Neuronal stem cell (in vitro differentiated cells): ENCODE data around the gene CDC34.

ENCODE experiments used
- DNase-seq: peaks from one replicate; pipeline ENCODE4 v3.0.0-alpha.2; 2013; ENCODE audit warnings: low spot score
- H2AFZ ChIP-seq: one replicate; pipeline ENCODE4 v1.6.1; 2013; ENCODE audit warnings: mild to moderate bottlenecking, low read length, inconsistent platforms
- H2AK5ac ChIP-seq: 2 replicates; pipeline ENCODE4 v1.6.1; 2013; ENCODE audit warnings: low read depth, mild to moderate bottlenecking, inconsistent platforms, low read length, moderate library complexity, mixed read lengths
- H2BK120ac ChIP-seq: 2 replicates; pipeline ENCODE4 v1.6.1; 2013; ENCODE audit warnings: low read depth, mild to moderate bottlenecking, inconsistent platforms, low read length, moderate library complexity, mixed read lengths
- H2BK12ac ChIP-seq: one replicate; pipeline ENCODE4 v1.6.1; 2013; ENCODE audit warnings: low read length, inconsistent platforms
- H2BK15ac ChIP-seq: 2 replicates; pipeline ENCODE4 v1.6.1; 2013; ENCODE audit warnings: mild to moderate bottlenecking, low read length, inconsistent platforms, mixed read lengths
- H2BK5ac ChIP-seq: one replicate; pipeline ENCODE4 v1.6.1; 2013; ENCODE audit warnings: inconsistent platforms, mild to moderate bottlenecking, low read length, moderate library complexity
- H3K14ac ChIP-seq: one replicate; pipeline ENCODE4 v1.6.1; 2013; ENCODE audit warnings: low read length, inconsistent platforms
- H3K18ac ChIP-seq: 2 replicates; pipeline ENCODE4 v1.6.1; 2013; ENCODE audit warnings: low read length, inconsistent platforms
- H3K23ac ChIP-seq: 2 replicates; pipeline ENCODE4 v1.6.1; 2013; ENCODE audit warnings: low read depth, mild to moderate bottlenecking, mixed read lengths, low read length, inconsistent platforms; ENCODE audit not compliant: poor library complexity
- H3K27ac ChIP-seq: replicated peaks from 3 replicates; pipeline ENCODE4 v1.5.1; 2013; ENCODE audit warnings: low read length, inconsistent platforms
- H3K27me3 ChIP-seq, 3 experiments: 2 replicates each; pipeline ENCODE4 v1.6.1; 2013; ENCODE audit warnings: low read length in 3 of 3, mild to moderate bottlenecking in 2 of 3, inconsistent platforms in 1 of 3, low read depth in 1 of 3, mixed read lengths in 1 of 3, moderate library complexity in 1 of 3; ENCODE audit not compliant: control insufficient read depth in 3 of 3, insufficient read depth in 3 of 3
- H3K36me3 ChIP-seq, 2 donors: replicated peaks in 1 of 2; 2 replicates each; pipeline ENCODE4 v1.6.1; 2013; ENCODE audit warnings: low read length in 2 of 2; ENCODE audit not compliant: control insufficient read depth in 2 of 2, insufficient read depth in 2 of 2
- H3K4ac ChIP-seq: 2 replicates; pipeline ENCODE4 v1.6.1; 2013; ENCODE audit warnings: inconsistent platforms, mild to moderate bottlenecking, low read length, moderate library complexity
- H3K4me1 ChIP-seq, 2 donors: 1 replicate in 1 of 2; 2 replicates in 1 of 2; pipeline ENCODE4 v1.6.1; 2013; ENCODE audit warnings: low read length in 2 of 2, low read depth in 1 of 2; ENCODE audit not compliant: control insufficient read depth in 2 of 2, insufficient read depth in 1 of 2
- H3K4me2 ChIP-seq: one replicate; pipeline ENCODE4 v1.6.1; 2013; ENCODE audit warnings: mild to moderate bottlenecking, low read length, inconsistent platforms; ENCODE audit not compliant: insufficient read depth, poor library complexity, severe bottlenecking
- H3K4me3 ChIP-seq, 2 donors: 2 replicates each; pipeline ENCODE4 v1.5.1; 2013; ENCODE audit warnings: low read length in 2 of 2, mild to moderate bottlenecking in 2 of 2, inconsistent platforms in 1 of 2, moderate library complexity in 1 of 2
- H3K79me1 ChIP-seq: one replicate; pipeline ENCODE4 v1.6.1; 2013; ENCODE audit warnings: low read depth, mild to moderate bottlenecking, inconsistent platforms, low read length, moderate library complexity
- H3K9ac ChIP-seq: one replicate; pipeline ENCODE4 v1.6.1; 2013; ENCODE audit warnings: mild to moderate bottlenecking, low read depth, low read length, inconsistent platforms; ENCODE audit not compliant: poor library complexity
- H3K9me3 ChIP-seq, 2 donors: replicated peaks in 1 of 2; 2 replicates each; pipeline versions ENCODE3 to v1.6.1; 2013; ENCODE audit warnings: low read length in 2 of 2, mild to moderate bottlenecking in 2 of 2, inconsistent platforms in 1 of 2, low read depth in 1 of 2, mixed read lengths in 1 of 2, moderate library complexity in 1 of 2; ENCODE audit not compliant: control insufficient read depth in 2 of 2, insufficient read depth in 1 of 2
- H4K8ac ChIP-seq: one replicate; pipeline ENCODE4 v1.6.1; 2013; ENCODE audit warnings: low read depth, mild to moderate bottlenecking, inconsistent platforms, low read length, moderate library complexity
- H4K91ac ChIP-seq: one replicate; pipeline ENCODE4 v1.6.1; 2013; ENCODE audit warnings: low read length, low read depth, mild to moderate bottlenecking, inconsistent platforms; ENCODE audit not compliant: poor library complexity
- WGBS, 2 donors: extraction: QIAGEN DNeasy Blood & Tissue Kit; methylation state at CpG; one replicate each; pipeline ENCODE4 v1.1.7; 2013; ENCODE audit warnings: missing lambda C conversion rate in 2 of 2, mixed read lengths in 1 of 2; ENCODE audit not compliant: insufficient read length in 2 of 2, insufficient replicate concordance in 1 of 2; ENCODE audit errors: extremely low coverage in 2 of 2; 5-methylcytosine and 5-hydroxymethylcytosine counted together

The CDC34 gene

GRCh38 chr19:534088-534487, 2.5 kb downstream of the CDC34 start:
- Histone ChIP-seq H3K4me2 (peak overlapping the region; percentile 2), H3K79me1 (peaks cover 49% of the 10 kb centered on the region), H2BK15ac (no peak overlapping the region), H3K14ac (no peak overlapping the region), H2AK5ac (no peak overlapping the region), H3K23ac (no peak overlapping the region), H2BK12ac (no peak overlapping the region), H4K91ac (no peak overlapping the region), H3K9ac (no peak overlapping the region), H3K4me1 (peaks cover 8 to 11% of the 10 kb centered on the region in 2 donors), H3K4ac (no peak overlapping the region), H4K8ac (no peak overlapping the region), H3K27ac (no peak overlapping the region), H2BK120ac (no peak overlapping the region), H3K4me3 (no peak overlapping the region), H2AFZ (no peak overlapping the region), H3K27me3 (no peaks in the 10 kb centered on the region), H2BK5ac (no peak overlapping the region), H3K36me3 (peaks cover 34 to 53% of the 10 kb centered on the region in 2 donors), H3K9me3 (no peaks in the 10 kb centered on the region), H3K18ac (no peak overlapping the region)
- no CpG with 5 or more reads among the region's 14 CpGs for WGBS, 2 donors
- no peak for DNase-seq

DNA sequence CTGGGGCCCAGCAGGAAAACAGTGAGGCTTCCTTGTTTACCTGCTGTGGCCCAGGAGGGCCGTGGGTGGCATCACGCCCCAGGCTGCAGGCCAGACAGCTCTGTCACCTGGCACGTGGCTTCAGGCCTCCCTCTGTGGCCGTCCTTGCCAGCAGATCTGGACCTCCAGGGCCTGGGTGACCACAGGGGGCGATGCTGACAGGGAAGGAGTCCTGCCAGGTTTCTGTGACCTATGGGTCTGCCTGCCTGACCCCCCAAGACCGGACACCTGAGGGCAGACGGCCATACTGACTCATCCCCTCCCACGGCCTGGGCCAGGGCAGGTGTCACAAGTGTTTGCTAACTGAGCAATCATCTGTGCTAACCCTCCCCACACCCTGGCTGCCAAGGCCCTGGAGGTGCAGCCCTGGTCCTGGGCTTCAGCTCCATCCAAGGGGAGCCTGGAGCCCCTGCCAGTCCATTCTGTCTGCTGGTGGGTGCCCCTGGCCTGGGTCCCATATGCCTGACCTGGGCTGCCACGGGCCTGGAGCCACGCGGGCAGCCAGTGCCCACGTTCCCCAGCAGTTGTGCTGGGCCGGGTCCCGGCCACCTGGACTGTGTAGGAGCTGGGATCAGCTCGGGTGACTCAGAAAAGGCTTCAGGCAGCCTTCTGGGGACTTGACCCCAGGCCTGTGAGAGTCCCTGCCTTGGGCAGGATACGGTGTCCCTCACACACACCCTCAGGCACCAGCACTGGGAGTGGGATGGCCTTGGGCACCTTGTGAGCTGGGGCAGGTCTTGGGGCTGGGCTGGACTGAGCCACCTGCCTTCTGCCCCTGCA, 3.7 kb downstream of the CDC34 start:
- H3K23ac ChIP-seq: peak overlapping the region; percentile 43
- no CpG with 5 or more reads among the region's 16 CpGs for WGBS, 2 donors
- H3K18ac ChIP-seq: no peak overlapping the region

GRCh38 chr19:536031-536880, 4.7 kb downstream of the CDC34 start:
- Histone ChIP-seq H3K4me3 (no peak overlapping the region), H3K27ac (no peak overlapping the region), H3K4ac (no peak overlapping the region), H3K18ac (no peak overlapping the region), H3K36me3 (peaks cover 39 to 66% of the 10 kb centered on the region in 2 donors), H3K79me1 (peaks cover 50% of the 10 kb centered on the region), H3K9me3 (no peaks in the 10 kb centered on the region), H2BK120ac (no peak overlapping the region), H2BK15ac (no peak overlapping the region), H4K91ac (no peak overlapping the region), H2AK5ac (no peak overlapping the region), H2BK5ac (no peak overlapping the region), H3K9ac (peak overlapping the region; percentile 60), H3K4me2 (no peak overlapping the region), H3K14ac (no peak overlapping the region), H2BK12ac (no peak overlapping the region), H2AFZ (no peak overlapping the region), H3K4me1 (peaks cover 6 to 11% of the 10 kb centered on the region in 2 donors), H3K27me3 (no peaks in the 10 kb centered on the region), H4K8ac (no peak overlapping the region), H3K23ac (peak overlapping the region; percentile 85)
- WGBS, 2 donors: no CpG with 5 or more reads among the region's 55 CpGs
- no peak for DNase-seq

More for the DNA sequence above, 3.7 kb downstream of the CDC34 start:
- no peak overlapping the region for H3K4me2 ChIP-seq
- no peak overlapping the region for H2BK15ac ChIP-seq
- H2AFZ ChIP-seq: no peak overlapping the region
- peaks cover 7 to 11% of the 10 kb centered on the region in 2 donors for H3K4me1 ChIP-seq
- no peak overlapping the region for H2BK5ac ChIP-seq
- no peak overlapping the region for H3K4ac ChIP-seq
- DNase-seq: no peak
- H3K4me3 ChIP-seq: no peak overlapping the region
- H3K14ac ChIP-seq: no peak overlapping the region
- no peak overlapping the region for H4K8ac ChIP-seq
- no peak overlapping the region for H3K9ac ChIP-seq
- peaks cover 49% of the 10 kb centered on the region for H3K79me1 ChIP-seq
- no peaks in the 10 kb centered on the region for H3K9me3 ChIP-seq
- no peak overlapping the region for H2BK120ac ChIP-seq
- H3K36me3 ChIP-seq: peaks cover 38 to 59% of the 10 kb centered on the region in 2 donors
- no peak overlapping the region for H4K91ac ChIP-seq
- H2AK5ac ChIP-seq: no peak overlapping the region
- H3K27ac ChIP-seq: no peak overlapping the region
- no peaks in the 10 kb centered on the region for H3K27me3 ChIP-seq
- H2BK12ac ChIP-seq: no peak overlapping the region

DNA sequence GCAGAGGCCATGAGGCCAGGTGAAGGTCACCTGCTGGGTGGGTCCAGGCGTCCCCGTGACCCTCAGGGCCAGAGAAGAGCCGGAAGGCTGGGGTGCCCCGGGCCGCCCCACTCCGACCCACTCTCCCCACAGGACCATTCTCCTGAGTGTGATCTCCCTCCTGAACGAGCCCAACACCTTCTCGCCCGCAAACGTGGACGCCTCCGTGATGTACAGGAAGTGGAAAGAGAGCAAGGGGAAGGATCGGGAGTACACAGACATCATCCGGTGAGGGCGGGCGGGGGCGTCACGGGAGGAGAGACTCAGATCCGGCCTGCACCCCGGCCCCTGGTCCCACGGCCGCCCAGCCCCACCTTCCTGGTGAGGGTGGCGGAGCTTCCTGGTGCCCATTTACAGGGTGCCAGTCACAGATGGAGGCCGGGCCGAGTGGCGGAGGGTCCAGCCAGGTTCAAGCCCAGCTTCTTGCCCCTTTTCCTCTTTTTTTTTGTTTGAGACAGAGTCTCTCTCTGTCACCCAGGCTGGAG, 5.4 kb downstream of the CDC34 start:
- Histone ChIP-seq H3K9me3 (no peaks in the 10 kb centered on the region), H3K23ac (peak overlapping the region; percentile 85), H4K91ac (no peak overlapping the region), H2AFZ (no peak overlapping the region), H2BK15ac (no peak overlapping the region), H3K27me3 (no peaks in the 10 kb centered on the region), H2BK5ac (no peak overlapping the region), H2AK5ac (no peak overlapping the region), H3K14ac (no peak overlapping the region), H3K36me3 (peaks cover 43 to 73% of the 10 kb centered on the region in 2 donors), H3K4ac (no peak overlapping the region), H3K4me3 (no peak overlapping the region), H3K27ac (no peak overlapping the region), H2BK120ac (no peak overlapping the region), H3K18ac (no peak overlapping the region), H4K8ac (no peak overlapping the region), H3K9ac (no peak overlapping the region), H2BK12ac (peak overlapping the region; percentile 58), H3K4me1 (peaks cover 6 to 11% of the 10 kb centered on the region in 2 donors), H3K79me1 (peaks cover 50% of the 10 kb centered on the region), H3K4me2 (no peak overlapping the region)
- no CpG with 5 or more reads among the region's 26 CpGs for WGBS, 2 donors
- DNase-seq: no peak
